Neural cell (in vitro differentiated cells): Measurements from ENCODE around the gene GPR26. TPM values are rescaled to one million over a fixed set of nuclear protein-coding genes. Genes with fewer than 3 reads are reported as not detected.
A peak's percentile ranks its signal among the peaks of the same experiment; 100 is the strongest.

Source experiments
- H2AFZ ChIP-seq: fragments of 200-600, 300-800 bp; sonication (generic), shearing (Covaris generic); 2 replicates; pipeline ENCODE4 v1.6.0; 2014; ENCODE audit warnings: low read depth, mild to moderate bottlenecking, antibody characterized with exemption, low read length, moderate library complexity
- H3F3A ChIP-seq: fragments of 200-600 bp; shearing (Covaris generic); 2 replicates; pipeline ENCODE4 v1.6.1; 2016; ENCODE audit warnings: mild to moderate bottlenecking, moderate library complexity, mixed read lengths, antibody characterized with exemption, low read length; ENCODE audit not compliant: insufficient read depth, poor library complexity, severe bottlenecking
- H3K27ac ChIP-seq: fragments of 200-600, 300-800 bp; sonication (generic), shearing (Covaris generic); 2 replicates; pipeline ENCODE4 v1.5.1; 2014; ENCODE audit warnings: mild to moderate bottlenecking, low read length, moderate library complexity
- H3K27me3 ChIP-seq: fragments of 300-800, 200-600 bp; sonication (generic), shearing (Covaris generic); 2 replicates; pipeline ENCODE4 v1.6.0; 2014; ENCODE audit warnings: mild to moderate bottlenecking, low read depth, low read length, moderate library complexity; ENCODE audit not compliant: insufficient read depth
- H3K36me3 ChIP-seq: fragments of 300-800, 200-600 bp; sonication (generic), shearing (Covaris generic); 2 replicates; pipeline ENCODE4 v1.5.1; 2014; ENCODE audit warnings: mild to moderate bottlenecking, antibody characterized with exemption, low read length, moderate library complexity; ENCODE audit not compliant: insufficient read depth
- H3K4me2 ChIP-seq: fragments of 300-800, 200-600 bp; sonication (generic), shearing (Covaris generic); 2 replicates; pipeline ENCODE4 v1.6.0; 2014; ENCODE audit warnings: mild to moderate bottlenecking, low read length
- H3K4me3 ChIP-seq: fragments of 300-800, 200-600 bp; sonication (generic), shearing (Covaris generic); 2 replicates; pipeline ENCODE4 v1.5.1; 2014; ENCODE audit warnings: mild to moderate bottlenecking, low read length, moderate library complexity
- H3K79me2 ChIP-seq: fragments of 200-600 bp; shearing (Covaris generic); replicated peaks from 2 replicates; pipeline ENCODE4 v1.6.0; 2014; ENCODE audit warnings: mild to moderate bottlenecking, low read length, moderate library complexity; ENCODE audit not compliant: insufficient read depth
- H3K9ac ChIP-seq: fragments of 300-800, 200-600 bp; sonication (generic), shearing (Covaris generic); 2 replicates; pipeline ENCODE4 v1.6.1; 2016; ENCODE audit warnings: mild to moderate bottlenecking, low read length, mixed read lengths
- H3K9me2 ChIP-seq: fragments of 200-600 bp; shearing (Covaris generic); 2 replicates; pipeline ENCODE4 v1.6.1; 2016; ENCODE audit warnings: mild to moderate bottlenecking, low read length, mixed read lengths; ENCODE audit not compliant: insufficient read depth
- H3K9me3 ChIP-seq: fragments of 200-600, 300-800 bp; sonication (generic), shearing (Covaris generic); 2 replicates; pipeline ENCODE4 v1.6.1; 2016; ENCODE audit warnings: mild to moderate bottlenecking, mixed run types, low read length, moderate library complexity, mixed read lengths
- H4K20me1 ChIP-seq: fragments of 200-600 bp; shearing (Covaris generic); 2 replicates; pipeline ENCODE4 v1.6.1; 2016; ENCODE audit warnings: mild to moderate bottlenecking, mixed run types; ENCODE audit not compliant: insufficient read depth
- CTCF ChIP-seq: fragments of 450-650 bp; IDR thresholded peaks from 2 replicates; pipeline ENCODE4 v1.5.1; 2014; ENCODE audit warnings: antibody characterized with exemption, mild to moderate bottlenecking, moderate library complexity; ENCODE audit not compliant: poor library complexity, severe bottlenecking
- EP300 ChIP-seq: fragments of 450-650 bp; conservative IDR thresholded peaks from 2 replicates; pipeline ENCODE4 v1.6.1; 2014; ENCODE audit warnings: antibody characterized with exemption, mild to moderate bottlenecking, moderate library complexity; ENCODE audit not compliant: poor library complexity, severe bottlenecking
- EZH2 ChIP-seq: fragments of 200-600, 300-800 bp; shearing (Covaris generic), sonication (generic); IDR thresholded peaks from 2 replicates; pipeline ENCODE4 v1.6.1; 2014; ENCODE audit warnings: antibody characterized with exemption, low read length, borderline replicate concordance, mild to moderate bottlenecking; ENCODE audit not compliant: insufficient read depth, poor library complexity, severe bottlenecking
- MXI1 ChIP-seq: fragments of 450-650 bp; conservative IDR thresholded peaks from 2 replicates; pipeline ENCODE4 v1.6.1; 2014; ENCODE audit warnings: antibody characterized with exemption, mild to moderate bottlenecking; ENCODE audit not compliant: poor library complexity, severe bottlenecking
- POLR2AphosphoS5 ChIP-seq: IDR thresholded peaks from 2 replicates; pipeline ENCODE4 v1.6.1; 2012
- REST ChIP-seq: IDR thresholded peaks from 2 replicates; pipeline ENCODE4 v1.6.1; 2012; ENCODE audit warnings: borderline replicate concordance
- TAF1 ChIP-seq: IDR thresholded peaks from 2 replicates; pipeline ENCODE4 v1.6.1; 2012; ENCODE audit warnings: low read depth
- polyA plus RNA-seq: library from polyadenylated mRNA; depleted of rRNA; stranded (reverse); fragments of >200 nt; gene quantifications from 2 replicates; pipeline ENCODE4 v1.2.3, GENCODE V29; 2014

GPR26 gene
- polyA plus RNA-seq, 1 donor from 2014 or later, result 8.1 TPM

GRCh38 chr10:123741711-123742110, 75.6 kb downstream of the GPR26 start:
- H3K9me3 ChIP-seq, result no peaks in the 10 kb centered on the region
- H4K20me1 ChIP-seq, result no peaks in the 10 kb centered on the region
- H3K9me2 ChIP-seq, result no peaks in the 10 kb centered on the region
- H3K27ac ChIP-seq, result no peak overlapping the region
- no peaks in the 10 kb centered on the region for H3K79me2 ChIP-seq
- no peak overlapping the region for H3K4me2 ChIP-seq
- no peaks in the 10 kb centered on the region for H3K27me3 ChIP-seq
- TF ChIP-seq TAF1, result no peak
- no peak for TF ChIP-seq REST
- TF ChIP-seq EZH2, result no peak
- no peak for TF ChIP-seq EP300
- no peak for TF ChIP-seq MXI1
- no peak for TF ChIP-seq CTCF
- H3K36me3 ChIP-seq, result no peaks in the 10 kb centered on the region
- H2AFZ ChIP-seq, result no peak overlapping the region
- H3K9ac ChIP-seq, result no peak overlapping the region
- H3F3A ChIP-seq, result no peaks in the 10 kb centered on the region
- H3K4me3 ChIP-seq, result no peak overlapping the region

GRCh38 chr10:123742751-123743440, 76.7 kb downstream of the GPR26 start:
- peak overlapping the region; percentile 7 for H3K9ac ChIP-seq
- peak overlapping the region; percentile 41 for H3K4me3 ChIP-seq
- no peaks in the 10 kb centered on the region for H3K27me3 ChIP-seq
- peak; percentile 52 for TF ChIP-seq POLR2AphosphoS5
- TF ChIP-seq REST, result no peak
- no peak for TF ChIP-seq TAF1
- peak; percentile 46 for TF ChIP-seq EP300
- no peak for TF ChIP-seq MXI1
- H3K9me2 ChIP-seq, result no peaks in the 10 kb centered on the region
- no peak overlapping the region for H2AFZ ChIP-seq
- no peaks in the 10 kb centered on the region for H3K9me3 ChIP-seq
- no peaks in the 10 kb centered on the region for H3K79me2 ChIP-seq
- H4K20me1 ChIP-seq, result no peaks in the 10 kb centered on the region
- H3K4me2 ChIP-seq, result no peak overlapping the region
- peak overlapping the region; percentile 61 for H3K27ac ChIP-seq
- H3K36me3 ChIP-seq, result no peaks in the 10 kb centered on the region
- no peaks in the 10 kb centered on the region for H3F3A ChIP-seq
